Measurements from ENCODE around the gene IL1F10.

GRCh38 chr2:113119111-113119510, 51.3 kb downstream of the IL1F10 start:
- no peak for TF ChIP-seq POLR2A (IDR thresholded peaks at IDR 0.05)
- no peak for TF ChIP-seq CTCF (IDR thresholded peaks at IDR 0.05)
- TF ChIP-seq EP300 (IDR thresholded peaks at IDR 0.05), result no peak

Measured in ovary (tissue), 3 donors.